Activated T-helper 1 cell treated with anti-CD3 and anti-CD28 coated beads, Interleukin-12 subunit alpha, Interleukin-12 subunit beta, Interleukin-2, Interleukin-4 antibody, amounts not matched to agents 30 ng/mL and 10 ng/mL and 1 ng/mL, durations not matched to agents 14 hours and 24 hours and 36 hours (primary cell): ENCODE measurements around the gene CD300LD. TPM values are rescaled to one million over a fixed set of nuclear protein-coding genes. Genes with fewer than 3 reads are reported as not detected.

ENCODE experiments used
- total RNA-seq: library from RNA; stranded (reverse); gene quantifications from 2 replicates; pipeline ENCODE4 v1.2.3, GENCODE V29; 2022

The CD300LD gene
- total RNA-seq, 1 donor from 2014 or later = not detected

Other genes starting within 250 kb of the CD300LD start
- gene BTBD17, start 230.4 kb downstream of the CD300LD start, total RNA-seq = not detected in 2 replicates
- not detected in 2 replicates for gene GPR142, start 224.8 kb downstream of the CD300LD start, total RNA-seq
- gene GPRC5C, start 160.2 kb downstream of the CD300LD start, total RNA-seq = 0.86 TPM in 1 of 2 replicates, not detected in the other
- 9.8 and 10.4 TPM in 2 replicates for gene CD300A, start 125.6 kb downstream of the CD300LD start, total RNA-seq
- gene CD300LB, start 60.8 kb downstream of the CD300LD start, total RNA-seq = not detected in 2 replicates
- 0.32 and 0.41 TPM in 2 replicates for gene CD300C, start 46.2 kb downstream of the CD300LD start, total RNA-seq
- gene CD300H, start 24.8 kb downstream of the CD300LD start, total RNA-seq = not detected in 2 replicates
- gene CD300E, start 31.5 kb upstream of the CD300LD start, total RNA-seq = not detected in 2 replicates
- not detected in 2 replicates for gene CD300LF, start 120.6 kb upstream of the CD300LD start, total RNA-seq
- 6.0 and 6.1 TPM in 2 replicates for gene RAB37, start 145.0 kb upstream of the CD300LD start, total RNA-seq
- gene NHERF1, start 156.3 kb upstream of the CD300LD start, total RNA-seq = 142 and 153 TPM in 2 replicates
- gene NAT9, start 184.1 kb upstream of the CD300LD start, total RNA-seq = 69.0 and 70.8 TPM in 2 replicates